NCI-H2171 treated with DMSO at 0.1 percent for 48 hours (cell line): Measurements from ENCODE around the gene SCNM1.

Experiments
- DNase-seq: peaks from one replicate; lab custom pipeline; 2025; lab: John Stamatoyannopoulos, UW

SCNM1 gene

GRCh38 chr1:151165738-151166504 is at the start of gene SCNM1, which contains the start of gene LYSMD1:
TSS of gene SCNM1 (plus strand) at chr1:151166144. CDS start at chr1:151166153, 9 bp downstream.
TSS of gene LYSMD1 (minus strand) at chr1:151165902. CDS start at chr1:151165258, 644 bp downstream.
- peak; percentile 99 for DNase-seq

- DNase-seq, result no peak
Measured at GRCh38 chr1:151124763-151125403, 41.1 kb upstream of the SCNM1 start.

GRCh38 chr1:151128800-151129199 is 37.1 kb upstream of the SCNM1 start:
- no peak for DNase-seq

- DNase-seq, result no peak
Measured at GRCh38 chr1:151130987-151131586, 34.9 kb upstream of the SCNM1 start.

- no peak for DNase-seq
Measured at GRCh38 chr1:151131701-151132334, 34.1 kb upstream of the SCNM1 start.

- DNase-seq, result no peak
Measured at GRCh38 chr1:151132335-151133017, 33.5 kb upstream of the SCNM1 start.

- no peak for DNase-seq
Measured at GRCh38 chr1:151133018-151133806, 32.7 kb upstream of the SCNM1 start.

- DNase-seq, result no peak
Measured at GRCh38 chr1:151134396-151134795, 31.5 kb upstream of the SCNM1 start.

GRCh38 chr1:151134991-151135390 is 31.0 kb upstream of the SCNM1 start:
- no peak for DNase-seq

- DNase-seq, result no peak
Measured at GRCh38 chr1:151135433-151136385, 30.2 kb upstream of the SCNM1 start.

- no peak for DNase-seq
Measured at GRCh38 chr1:151137789-151138188, 28.2 kb upstream of the SCNM1 start.

GRCh38 chr1:151142411-151143056 is 23.4 kb upstream of the SCNM1 start:
- DNase-seq, result no peak

GRCh38 chr1:151143057-151143435 is 22.9 kb upstream of the SCNM1 start:
- DNase-seq, result no peak

GRCh38 chr1:151143986-151144385 is 22.0 kb upstream of the SCNM1 start:
- no peak for DNase-seq

GRCh38 chr1:151144474-151145303 is 21.3 kb upstream of the SCNM1 start:
- no peak for DNase-seq

GRCh38 chr1:151145304-151146071 is 20.5 kb upstream of the SCNM1 start:
- DNase-seq, result no peak

- no peak for DNase-seq
Measured at GRCh38 chr1:151146072-151146411, 19.9 kb upstream of the SCNM1 start.
